CD14-positive monocyte (primary cell): ENCODE measurements around the gene ERO1B. TPM values are rescaled to one million over a fixed set of nuclear protein-coding genes. Genes with fewer than 3 reads are reported as not detected.

ENCODE experiments used
- DNase-seq, 3 donors: peaks; one replicate each; pipeline ENCODE4 v3.0.0-alpha.2; 2011 to 2022
- H2AFZ ChIP-seq: 2 replicates; pipeline ENCODE4 v1.6.0; 2012; ENCODE audit warnings: mild to moderate bottlenecking, low read depth, low read length, inconsistent platforms; ENCODE audit not compliant: insufficient read depth, poor library complexity, severe bottlenecking
- H3K27ac ChIP-seq, 2 donors: 1 replicate in 1 of 2; 2 replicates in 1 of 2; pipeline ENCODE4 v1.5.1; 2012 to 2013; ENCODE audit warnings: low read length in 2 of 2, control low read depth in 1 of 2, inconsistent platforms in 1 of 2, low read depth in 1 of 2, mild to moderate bottlenecking in 1 of 2
- H3K27me3 ChIP-seq, 2 donors: one replicate each; pipeline versions ENCODE4 v1.6.0 to v1.6.1; 2011 to 2013; ENCODE audit warnings: low read length in 2 of 2; ENCODE audit not compliant: control insufficient read depth in 2 of 2, insufficient read depth in 2 of 2
- H3K36me3 ChIP-seq, 2 donors: replicated peaks in 1 of 2; 1 replicate in 1 of 2; 2 replicates in 1 of 2; pipeline versions ENCODE4 v1.5.1 to v1.6.1; 2012 to 2013; ENCODE audit warnings: low read length in 2 of 2, control low read depth in 1 of 2, inconsistent platforms in 1 of 2, mild to moderate bottlenecking in 1 of 2; ENCODE audit not compliant: insufficient read depth in 2 of 2, control insufficient read depth in 1 of 2
- H3K4me1 ChIP-seq, 2 donors: 1 replicate in 1 of 2; 2 replicates in 1 of 2; pipeline versions ENCODE4 v1.5.1 to v1.6.1; 2012 to 2013; ENCODE audit warnings: low read length in 2 of 2, control low read depth in 1 of 2, inconsistent platforms in 1 of 2, mild to moderate bottlenecking in 1 of 2, moderate library complexity in 1 of 2; ENCODE audit not compliant: insufficient read depth in 2 of 2, control insufficient read depth in 1 of 2
- H3K4me2 ChIP-seq: replicated peaks from 2 replicates; pipeline ENCODE3; 2012; ENCODE audit warnings: low read length, moderate library complexity, mild to moderate bottlenecking; ENCODE audit not compliant: poor library complexity, severe bottlenecking; ENCODE audit errors: extremely low read depth
- H3K4me3 ChIP-seq, 3 experiments: fragments of 200-600 bp in 1 of 3; sonication (generic) in 1 of 3; replicated peaks in 1 of 3; 1 replicate in 2 of 3; 2 replicates in 1 of 3; pipeline ENCODE4 v1.5.1; 2011 to 2013; ENCODE audit warnings: low read length in 3 of 3, mild to moderate bottlenecking in 3 of 3, control low read depth in 2 of 3, low read depth in 2 of 3, inconsistent platforms in 1 of 3, moderate library complexity in 1 of 3
- H3K79me2 ChIP-seq: 2 replicates; pipeline ENCODE4 v1.6.0; 2012; ENCODE audit warnings: mild to moderate bottlenecking, control low read depth, inconsistent platforms, low read length, moderate library complexity; ENCODE audit not compliant: insufficient read depth
- H3K9ac ChIP-seq: 2 replicates; pipeline ENCODE4 v1.6.0; 2017; ENCODE audit warnings: low read length, mild to moderate bottlenecking; ENCODE audit not compliant: insufficient read depth, poor library complexity, severe bottlenecking
- H3K9me3 ChIP-seq, 2 donors: replicated peaks in 1 of 2; 1 replicate in 1 of 2; 2 replicates in 1 of 2; pipeline versions ENCODE4 v1.5.1 to v1.6.1; 2012 to 2013; ENCODE audit warnings: low read length in 2 of 2, control low read depth in 1 of 2; ENCODE audit not compliant: control insufficient read depth in 1 of 2, insufficient read depth in 1 of 2
- H4K20me1 ChIP-seq: 2 replicates; pipeline ENCODE4 v1.6.0; 2012; ENCODE audit warnings: mild to moderate bottlenecking, low read length, control low read depth, moderate library complexity; ENCODE audit not compliant: insufficient read depth
- H3K27ac Mint-ChIP-seq, 7 donors: one replicate each; pipeline ENCODE4 v1.8.0; 2020; ENCODE audit warnings: mild to moderate bottlenecking in 7 of 7, mixed read lengths in 7 of 7, moderate library complexity in 6 of 7, inconsistent platforms in 2 of 7
- H3K27me3 Mint-ChIP-seq, 3 donors: one replicate each; pipeline ENCODE4 v1.8.0; 2021 to 2022; ENCODE audit warnings: low read depth in 3 of 3, mild to moderate bottlenecking in 3 of 3, mixed read lengths in 3 of 3, moderate library complexity in 3 of 3, inconsistent platforms in 1 of 3
- H3K36me3 Mint-ChIP-seq, 2 donors: one replicate each; pipeline ENCODE4 v1.8.0; 2020; ENCODE audit warnings: mixed read lengths in 2 of 2, inconsistent platforms in 1 of 2, mild to moderate bottlenecking in 1 of 2
- H3K4me1 Mint-ChIP-seq: one replicate; pipeline ENCODE4 v1.8.0; 2020; ENCODE audit warnings: mild to moderate bottlenecking, mixed read lengths
- H3K4me3 Mint-ChIP-seq, 2 donors: one replicate each; pipeline ENCODE4 v1.8.0; 2020; ENCODE audit warnings: mild to moderate bottlenecking in 2 of 2, mixed read lengths in 2 of 2, moderate library complexity in 1 of 2
- H3K9me3 Mint-ChIP-seq, 7 donors: one replicate each; pipeline ENCODE4 v1.8.0; 2020 to 2022; ENCODE audit warnings: mixed read lengths in 7 of 7, mild to moderate bottlenecking in 6 of 7, moderate library complexity in 6 of 7, inconsistent platforms in 2 of 7
- CTCF ChIP-seq: fragments of 200-600 bp; IDR thresholded peaks from one replicate; pipeline ENCODE4 v1.8.0; 2022; ENCODE audit warnings: antibody characterized with exemption, mild to moderate bottlenecking
- WGBS: methylation state at CpG from one replicate; pipeline ENCODE4 v1.1.5; 2013; ENCODE audit warnings: missing lambda C conversion rate; ENCODE audit not compliant: insufficient coverage; 5-methylcytosine and 5-hydroxymethylcytosine counted together
- intact Hi-C, 2 donors: fragments of 100-400 bp; cut with micrococcal nuclease; formaldehyde crosslinking; loops; one replicate each; pipeline versions ENCODE4 v1.15.0 to v1.15.1; 2023
- polyA plus RNA-seq, 3 donors: library from polyadenylated mRNA; depleted of rRNA in 1 of 3; unstranded in 2 of 3; stranded (reverse) in 1 of 3; fragments of 300-500 nt in 2 of 3; fragments of >200 nt in 1 of 3; fragmentation: Illumina TruSeq in 2 of 3; gene quantifications; 1 replicate in 2 of 3; 2 replicates in 1 of 3; pipeline ENCODE4 v1.2.3, GENCODE V29; 2012 to 2021

ERO1B gene
- polyA plus RNA-seq, 3 donors = 2.7 to 4.2 (median 3.2) TPM

- H3K9me3 ChIP-seq = no peaks in the 10 kb centered on the region
- H4K20me1 ChIP-seq = no peaks in the 10 kb centered on the region
- H3K79me2 ChIP-seq = no peaks in the 10 kb centered on the region
- no peaks in the 10 kb centered on the region for H3K4me1 ChIP-seq
- H3K27me3 ChIP-seq = no peaks in the 10 kb centered on the region
- no peak overlapping the region for H3K4me3 ChIP-seq
- DNase-seq = no peak
- peaks cover 0 to 2% (median 2%) of the 10 kb centered on the region in 3 donors for H3K27me3 Mint-ChIP-seq
- TF ChIP-seq CTCF = no peak
- no peak overlapping the region for H3K4me2 ChIP-seq
- H3K9me3 Mint-ChIP-seq = peaks cover 0 to 2% (median 0%) of the 10 kb centered on the region in 7 donors
- no peaks in the 10 kb centered on the region for H3K36me3 ChIP-seq
- H3K36me3 Mint-ChIP-seq = no peaks in the 10 kb centered on the region
- no peak overlapping the region for H3K4me3 Mint-ChIP-seq
- no peaks in the 10 kb centered on the region for H3K4me1 Mint-ChIP-seq
- no peak overlapping the region for H2AFZ ChIP-seq
- H3K27ac ChIP-seq = no peak overlapping the region
- 100% methylated on average over 1 of the region's 5 CpGs for WGBS
- H3K27ac Mint-ChIP-seq = no peak overlapping the region
- intact Hi-C loops = no loop called here
- H3K9ac ChIP-seq = no peak overlapping the region
These were observed 27.1 kb upstream of the ERO1B start for GRCh38 chr1:236308827-236309226.

DNA sequence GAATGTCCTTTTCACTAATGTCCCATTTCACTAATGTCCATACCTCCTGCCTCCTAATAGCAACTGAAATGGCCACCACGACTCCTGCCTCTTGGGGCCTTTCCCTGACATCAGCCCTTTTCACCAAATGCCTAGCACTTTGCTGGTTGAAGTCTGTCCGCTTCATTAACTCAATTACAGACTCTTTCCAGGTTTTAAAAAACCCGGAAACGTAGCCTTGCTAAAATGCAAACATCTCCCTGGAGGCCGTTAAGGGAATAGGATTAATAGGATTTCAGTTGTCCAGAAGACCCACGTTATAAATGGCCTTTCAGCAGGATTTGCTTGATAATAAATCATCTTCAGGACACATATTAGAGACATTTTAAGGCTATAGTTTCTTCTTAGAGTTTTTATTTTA, 25.7 kb upstream of the ERO1B start:
- H3K9me3 ChIP-seq = no peaks in the 10 kb centered on the region
- WGBS = 90% methylated on average over 1 of the region's 6 CpGs
- Mint-ChIP-seq H3K27ac (no peak overlapping the region), H3K4me1 (no peaks in the 10 kb centered on the region), H3K9me3 (peaks cover 0 to 2% (median 0%) of the 10 kb centered on the region in 7 donors), H3K36me3 (no peaks in the 10 kb centered on the region), H3K27me3 (peaks cover 0 to 2% (median 2%) of the 10 kb centered on the region in 3 donors), H3K4me3 (no peak overlapping the region)
- H3K4me1 ChIP-seq = no peaks in the 10 kb centered on the region
- H4K20me1 ChIP-seq = no peaks in the 10 kb centered on the region
- H3K4me3 ChIP-seq = no peak overlapping the region
- H3K27me3 ChIP-seq = no peaks in the 10 kb centered on the region
- H3K4me2 ChIP-seq = no peak overlapping the region
- no peak overlapping the region for H2AFZ ChIP-seq
- H3K27ac ChIP-seq = no peak overlapping the region
- intact Hi-C loops = no loop called here
- H3K36me3 ChIP-seq = no peaks in the 10 kb centered on the region
- no peaks in the 10 kb centered on the region for H3K79me2 ChIP-seq
- H3K9ac ChIP-seq = no peak overlapping the region
- TF ChIP-seq CTCF = no peak
- DNase-seq = no peak
